ENCODE measurements around the gene OGDHL. TPM values are rescaled to one million over a fixed set of nuclear protein-coding genes. Genes with fewer than 3 reads are reported as not detected.

OGDHL gene
- total RNA-seq, 1 donor from 2014 or later, result 1.7 TPM

- peaks cover 3% of the 10 kb centered on the region for H3K9me3 Mint-ChIP-seq (ENCODE audit: unreplicated experiment)
- no peak for TF ChIP-seq CTCF (IDR thresholded peaks at IDR 0.05)
- DNase-seq (ENCODE audit: extremely low spot score, unreplicated experiment), result peak; percentile 60
- H3K27me3 Mint-ChIP-seq (ENCODE audit: unreplicated experiment), result peaks cover 70% of the 10 kb centered on the region
- H3K4me1 Mint-ChIP-seq (ENCODE audit: unreplicated experiment), result no peaks in the 10 kb centered on the region
- H3K27ac Mint-ChIP-seq (ENCODE audit: unreplicated experiment), result no peak overlapping the region
- no peak overlapping the region for H3K4me3 Mint-ChIP-seq (ENCODE audit: unreplicated experiment)
- H3K36me3 Mint-ChIP-seq (ENCODE audit: unreplicated experiment), result no peaks in the 10 kb centered on the region
Measured at GRCh38 chr10:49691588-49691987, 70.5 kb downstream of the OGDHL start.

- H3K4me3 Mint-ChIP-seq (ENCODE audit: unreplicated experiment), result no peak overlapping the region
- no peaks in the 10 kb centered on the region for H3K36me3 Mint-ChIP-seq (ENCODE audit: unreplicated experiment)
- H3K27me3 Mint-ChIP-seq (ENCODE audit: unreplicated experiment), result peaks cover 66% of the 10 kb centered on the region
- DNase-seq (ENCODE audit: extremely low spot score, unreplicated experiment), result peak; percentile 67
- H3K4me1 Mint-ChIP-seq (ENCODE audit: unreplicated experiment), result no peaks in the 10 kb centered on the region
- H3K27ac Mint-ChIP-seq (ENCODE audit: unreplicated experiment), result no peak overlapping the region
- TF ChIP-seq CTCF (IDR thresholded peaks at IDR 0.05), result no peak
- peaks cover 3% of the 10 kb centered on the region for H3K9me3 Mint-ChIP-seq (ENCODE audit: unreplicated experiment)
Measured at GRCh38 chr10:49690698-49691356, 71.3 kb downstream of the OGDHL start.

- no peaks in the 10 kb centered on the region for H3K4me1 Mint-ChIP-seq (ENCODE audit: unreplicated experiment)
- no peak overlapping the region for H3K4me3 Mint-ChIP-seq (ENCODE audit: unreplicated experiment)
- no peak overlapping the region for H3K27ac Mint-ChIP-seq (ENCODE audit: unreplicated experiment)
- H3K9me3 Mint-ChIP-seq (ENCODE audit: unreplicated experiment), result peaks cover 3% of the 10 kb centered on the region
- H3K27me3 Mint-ChIP-seq (ENCODE audit: unreplicated experiment), result peaks cover 68% of the 10 kb centered on the region
- peak; percentile 49 for DNase-seq (ENCODE audit: extremely low spot score, unreplicated experiment)
- no peaks in the 10 kb centered on the region for H3K36me3 Mint-ChIP-seq (ENCODE audit: unreplicated experiment)
- no peak for TF ChIP-seq CTCF (IDR thresholded peaks at IDR 0.05)
Measured at GRCh38 chr10:49689882-49690510, 72.1 kb downstream of the OGDHL start.

- DNase-seq (ENCODE audit: extremely low spot score, unreplicated experiment), result peak; percentile 53
- H3K4me1 Mint-ChIP-seq (ENCODE audit: unreplicated experiment), result no peaks in the 10 kb centered on the region
- TF ChIP-seq CTCF (IDR thresholded peaks at IDR 0.05), result no peak
- H3K36me3 Mint-ChIP-seq (ENCODE audit: unreplicated experiment), result no peaks in the 10 kb centered on the region
- no peak overlapping the region for H3K4me3 Mint-ChIP-seq (ENCODE audit: unreplicated experiment)
- peaks cover 72% of the 10 kb centered on the region for H3K27me3 Mint-ChIP-seq (ENCODE audit: unreplicated experiment)
- H3K27ac Mint-ChIP-seq (ENCODE audit: unreplicated experiment), result no peak overlapping the region
- H3K9me3 Mint-ChIP-seq (ENCODE audit: unreplicated experiment), result peaks cover 3% of the 10 kb centered on the region
Measured at GRCh38 chr10:49688920-49689319, 73.2 kb downstream of the OGDHL start.

- TF ChIP-seq CTCF (IDR thresholded peaks at IDR 0.05), result no peak
- Mint-ChIP-seq H3K36me3 (ENCODE audit: unreplicated experiment) (no peaks in the 10 kb centered on the region), H3K4me3 (ENCODE audit: unreplicated experiment) (no peak overlapping the region), H3K27ac (ENCODE audit: unreplicated experiment) (no peak overlapping the region), H3K9me3 (ENCODE audit: unreplicated experiment) (peaks cover 3% of the 10 kb centered on the region), H3K4me1 (ENCODE audit: unreplicated experiment) (no peaks in the 10 kb centered on the region), H3K27me3 (ENCODE audit: unreplicated experiment) (peaks cover 71% of the 10 kb centered on the region)
- peak; percentile 60 for DNase-seq (ENCODE audit: extremely low spot score, unreplicated experiment)
Measured at GRCh38 chr10:49688261-49688846, 73.8 kb downstream of the OGDHL start.

Data from osteocyte (in vitro differentiated cells).